ENCODE data around the gene VAPB. TPM values are rescaled to one million over a fixed set of nuclear protein-coding genes. Genes with fewer than 3 reads are reported as not detected.

Gene VAPB
- polyA plus RNA-seq, 2 donors: 19.7 to 20.2 TPM

DNA sequence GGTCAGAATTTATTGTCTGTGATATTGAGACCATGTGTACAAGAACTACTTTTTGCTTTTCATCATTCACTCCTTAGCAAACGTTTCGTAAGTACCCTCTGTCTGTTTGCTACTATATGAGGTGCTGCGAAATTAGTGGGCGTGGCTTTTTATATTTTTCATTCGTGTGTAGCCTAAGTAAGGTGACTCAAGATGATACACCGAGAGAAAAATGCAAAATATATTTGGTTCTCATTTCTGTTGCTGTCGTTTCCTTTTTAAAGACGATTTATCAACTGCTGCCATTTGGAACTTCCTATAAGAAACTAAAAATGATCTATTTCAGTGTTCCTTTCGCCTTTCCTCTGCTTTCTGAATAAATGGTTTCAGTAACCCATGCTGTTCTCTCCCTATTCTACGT lies 61.2 kb downstream of the VAPB start:
- Histone ChIP-seq H3K4me3 (ENCODE audit: low read depth in 1 of 2, low read length in 2 of 2) (no peak overlapping the region), H3K36me3 (ENCODE audit: control insufficient read depth in 2 of 2, insufficient read depth in 2 of 2, low read length in 1 of 2) (peaks cover 0 to 3% of the 10 kb centered on the region in 2 donors), H3K9me3 (ENCODE audit: control insufficient read depth in 2 of 2, insufficient read depth in 1 of 2, low read depth in 1 of 2, low read length in 1 of 2) (no peaks in the 10 kb centered on the region), H3K27ac (ENCODE audit: low read depth in 2 of 2, low read length in 1 of 2) (no peak overlapping the region), H3K4me1 (ENCODE audit: control insufficient read depth in 2 of 2, insufficient read depth in 2 of 2, low read length in 1 of 2) (no peaks in the 10 kb centered on the region), H3K27me3 (ENCODE audit: control insufficient read depth in 1 of 2, insufficient read depth in 2 of 2, low read length in 2 of 2) (no peaks in the 10 kb centered on the region)
- 78% methylated on average over 10 of the region's 10 CpGs for WGBS, 2 donors

DNA sequence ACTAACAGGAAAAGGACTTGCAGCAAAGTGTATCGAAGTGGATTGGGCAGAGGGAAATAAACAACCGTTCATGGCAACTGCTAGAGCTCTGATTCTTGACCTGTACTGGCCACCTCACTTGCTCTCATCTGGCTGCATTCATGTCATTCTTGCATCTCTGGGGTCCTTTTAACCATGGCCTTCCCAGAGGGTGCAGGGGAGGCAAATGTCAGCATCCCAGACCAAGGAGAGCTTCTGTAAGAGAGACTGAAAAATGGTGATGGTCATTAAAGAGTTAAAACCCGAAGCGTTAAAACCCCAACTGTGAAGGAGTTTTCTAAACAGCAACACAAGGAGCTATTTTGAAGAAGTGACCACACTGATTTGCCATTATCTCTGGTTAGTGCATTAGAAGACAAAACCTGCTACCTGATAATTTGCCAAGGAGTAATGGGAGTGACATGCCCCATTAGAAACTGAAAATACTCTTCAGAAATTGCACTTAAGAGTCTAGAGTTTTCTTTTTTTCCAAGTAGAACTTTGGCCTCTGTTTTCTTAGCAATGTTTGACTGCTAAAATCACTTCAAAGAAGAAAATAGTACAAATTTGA lies 63.7 kb downstream of the VAPB start:
- no peak overlapping the region for H3K4me3 ChIP-seq (ENCODE audit: low read depth in 1 of 2, low read length in 2 of 2)
- H3K27ac ChIP-seq (ENCODE audit: low read depth in 2 of 2, low read length in 1 of 2): no peak overlapping the region
- H3K27me3 ChIP-seq (ENCODE audit: control insufficient read depth in 1 of 2, insufficient read depth in 2 of 2, low read length in 2 of 2): no peaks in the 10 kb centered on the region
- H3K9me3 ChIP-seq (ENCODE audit: control insufficient read depth in 2 of 2, insufficient read depth in 1 of 2, low read depth in 1 of 2, low read length in 1 of 2): no peaks in the 10 kb centered on the region
- 51 to 60% methylated on average over 4 of the region's 4 CpGs for WGBS, 2 donors
- H3K4me1 ChIP-seq (ENCODE audit: control insufficient read depth in 2 of 2, insufficient read depth in 2 of 2, low read length in 1 of 2): no peaks in the 10 kb centered on the region
- H3K36me3 ChIP-seq (ENCODE audit: control insufficient read depth in 2 of 2, insufficient read depth in 2 of 2, low read length in 1 of 2): no peaks in the 10 kb centered on the region

DNA sequence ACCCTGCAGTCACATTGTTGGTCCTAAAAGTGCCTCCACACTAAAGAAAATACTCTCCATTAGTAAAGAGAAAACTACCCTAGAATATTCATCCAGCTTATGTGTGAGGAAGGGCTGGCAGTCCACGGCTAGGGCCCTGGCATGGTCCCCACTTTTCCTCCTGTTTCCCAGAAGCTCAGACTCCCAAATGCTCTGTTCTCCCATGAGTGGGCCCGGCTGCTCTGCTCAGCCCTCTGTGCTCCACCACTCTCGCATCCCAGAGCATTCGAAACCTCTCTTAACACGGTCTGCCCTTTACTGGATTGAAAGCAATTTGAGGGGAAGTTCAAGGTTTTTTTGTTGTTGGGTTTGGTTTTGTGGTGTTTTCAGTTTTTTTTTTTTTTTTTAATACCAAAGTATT lies 64.4 kb downstream of the VAPB start:
- 78 to 83% methylated on average over 5 of the region's 5 CpGs for WGBS, 2 donors
- no peaks in the 10 kb centered on the region for H3K9me3 ChIP-seq (ENCODE audit: control insufficient read depth in 2 of 2, insufficient read depth in 1 of 2, low read depth in 1 of 2, low read length in 1 of 2)
- H3K27ac ChIP-seq (ENCODE audit: low read depth in 2 of 2, low read length in 1 of 2): no peak overlapping the region
- no peak overlapping the region for H3K4me3 ChIP-seq (ENCODE audit: low read depth in 1 of 2, low read length in 2 of 2)
- H3K4me1 ChIP-seq (ENCODE audit: control insufficient read depth in 2 of 2, insufficient read depth in 2 of 2, low read length in 1 of 2): no peaks in the 10 kb centered on the region
- H3K36me3 ChIP-seq (ENCODE audit: control insufficient read depth in 2 of 2, insufficient read depth in 2 of 2, low read length in 1 of 2): no peaks in the 10 kb centered on the region
- no peaks in the 10 kb centered on the region for H3K27me3 ChIP-seq (ENCODE audit: control insufficient read depth in 1 of 2, insufficient read depth in 2 of 2, low read length in 2 of 2)

DNA sequence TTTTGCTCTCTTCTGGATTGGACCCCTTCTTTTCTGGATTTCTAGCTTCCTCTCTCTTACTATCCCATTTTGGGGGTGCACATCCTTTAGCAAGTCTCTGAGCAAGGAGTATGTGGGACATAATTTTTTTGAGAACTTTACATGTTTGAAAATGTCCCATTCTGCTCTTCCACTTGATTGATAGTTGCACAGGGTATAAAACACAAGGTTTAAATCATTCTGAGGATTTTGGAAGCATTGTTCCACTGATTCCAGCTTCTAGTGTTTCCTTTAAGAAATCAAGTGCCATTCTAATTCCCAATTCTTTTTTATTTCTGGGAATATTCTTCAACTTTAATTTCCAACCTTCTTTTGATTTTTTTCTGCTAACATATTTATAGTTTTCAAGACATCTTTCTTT lies 65.4 kb downstream of the VAPB start:
- no peaks in the 10 kb centered on the region for H3K9me3 ChIP-seq (ENCODE audit: control insufficient read depth in 2 of 2, insufficient read depth in 1 of 2, low read depth in 1 of 2, low read length in 1 of 2)
- H3K4me3 ChIP-seq (ENCODE audit: low read depth in 1 of 2, low read length in 2 of 2): no peak overlapping the region
- H3K4me1 ChIP-seq (ENCODE audit: control insufficient read depth in 2 of 2, insufficient read depth in 2 of 2, low read length in 1 of 2): peaks cover 0 to 2% of the 10 kb centered on the region in 2 donors
- H3K36me3 ChIP-seq (ENCODE audit: control insufficient read depth in 2 of 2, insufficient read depth in 2 of 2, low read length in 1 of 2): no peaks in the 10 kb centered on the region
- H3K27me3 ChIP-seq (ENCODE audit: control insufficient read depth in 1 of 2, insufficient read depth in 2 of 2, low read length in 2 of 2): no peaks in the 10 kb centered on the region
- no peak overlapping the region for H3K27ac ChIP-seq (ENCODE audit: low read depth in 2 of 2, low read length in 1 of 2)

DNA sequence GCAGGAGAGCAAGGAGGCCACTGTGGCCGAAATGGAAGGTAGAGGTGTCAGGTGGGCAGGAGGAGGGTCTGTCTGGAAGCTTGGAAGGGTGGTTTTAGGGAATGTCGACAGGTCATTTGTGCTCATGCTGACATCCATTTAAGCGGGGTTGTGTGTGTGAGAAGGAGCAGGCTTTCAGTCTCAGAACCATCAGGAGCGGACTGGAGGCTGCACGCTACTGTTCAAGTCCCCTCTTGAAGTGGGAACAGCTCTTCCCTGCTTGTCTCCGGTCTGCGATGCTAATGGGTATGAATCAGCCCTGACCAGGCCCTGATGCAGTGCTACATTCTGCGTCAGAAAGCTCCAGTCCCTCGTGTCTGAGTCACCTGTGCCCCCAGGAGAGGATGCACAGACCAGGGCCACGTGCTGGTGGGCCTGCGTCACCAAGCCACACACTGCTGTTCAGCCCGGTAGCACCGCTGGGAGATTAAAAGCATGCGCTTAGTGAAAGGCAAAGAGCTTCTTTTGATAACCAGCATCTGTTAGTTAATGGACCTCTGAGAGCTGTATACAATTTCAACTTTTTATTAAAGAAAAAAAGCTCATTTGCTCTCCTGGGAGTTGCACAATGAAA lies 68.2 kb downstream of the VAPB start:
- Histone ChIP-seq H3K27ac (ENCODE audit: low read depth in 2 of 2, low read length in 1 of 2) (no peak overlapping the region), H3K27me3 (ENCODE audit: control insufficient read depth in 1 of 2, insufficient read depth in 2 of 2, low read length in 2 of 2) (no peaks in the 10 kb centered on the region), H3K9me3 (ENCODE audit: control insufficient read depth in 2 of 2, insufficient read depth in 1 of 2, low read depth in 1 of 2, low read length in 1 of 2) (no peaks in the 10 kb centered on the region), H3K36me3 (ENCODE audit: control insufficient read depth in 2 of 2, insufficient read depth in 2 of 2, low read length in 1 of 2) (no peaks in the 10 kb centered on the region), H3K4me3 (ENCODE audit: low read depth in 1 of 2, low read length in 2 of 2) (no peak overlapping the region), H3K4me1 (ENCODE audit: control insufficient read depth in 2 of 2, insufficient read depth in 2 of 2, low read length in 1 of 2) (peaks cover 3 to 5% of the 10 kb centered on the region in 2 donors)
- WGBS, 2 donors: 87 to 92% methylated on average over 14 of the region's 14 CpGs

DNA sequence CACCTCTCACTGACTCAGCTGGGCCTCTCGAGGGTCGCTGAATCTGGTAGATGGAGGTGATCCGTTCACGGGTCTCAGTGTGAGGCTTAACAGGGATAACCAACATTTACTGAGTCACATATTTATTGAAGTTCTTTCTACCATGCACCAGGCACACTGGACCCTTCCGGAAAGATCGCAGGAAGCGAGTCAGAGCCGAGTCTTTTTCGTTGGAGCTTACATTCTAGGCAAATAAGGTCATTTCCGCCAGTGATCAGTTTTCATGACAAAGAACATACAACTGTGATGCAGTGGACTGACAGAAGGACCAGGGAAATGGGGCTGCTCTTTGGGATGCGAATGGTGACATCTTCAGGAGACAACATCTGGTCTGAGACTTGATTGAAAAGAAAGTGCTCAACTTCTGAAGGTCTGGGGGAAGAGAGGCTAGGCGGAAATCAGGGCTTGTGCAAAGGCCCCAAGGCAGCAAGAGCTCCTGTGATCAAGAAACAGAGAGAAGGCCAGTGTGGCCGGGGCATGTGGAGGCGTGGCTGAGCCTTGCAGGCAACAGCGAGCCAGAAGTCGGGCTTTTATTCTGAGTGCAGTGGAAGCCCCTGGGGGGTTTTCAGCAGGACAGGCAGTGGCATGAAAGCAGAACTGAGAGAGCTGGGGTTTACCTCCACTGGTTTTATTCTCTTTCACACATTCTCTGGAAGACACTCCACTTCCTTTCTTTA lies 69.5 kb downstream of the VAPB start:
- H3K9me3 ChIP-seq (ENCODE audit: control insufficient read depth in 2 of 2, insufficient read depth in 1 of 2, low read depth in 1 of 2, low read length in 1 of 2): no peaks in the 10 kb centered on the region
- H3K36me3 ChIP-seq (ENCODE audit: control insufficient read depth in 2 of 2, insufficient read depth in 2 of 2, low read length in 1 of 2): no peaks in the 10 kb centered on the region
- no peak overlapping the region for H3K4me3 ChIP-seq (ENCODE audit: low read depth in 1 of 2, low read length in 2 of 2)
- no peak overlapping the region for H3K27ac ChIP-seq (ENCODE audit: low read depth in 2 of 2, low read length in 1 of 2)
- H3K4me1 ChIP-seq (ENCODE audit: control insufficient read depth in 2 of 2, insufficient read depth in 2 of 2, low read length in 1 of 2): peaks cover 3 to 5% of the 10 kb centered on the region in 2 donors
- H3K27me3 ChIP-seq (ENCODE audit: control insufficient read depth in 1 of 2, insufficient read depth in 2 of 2, low read length in 2 of 2): no peaks in the 10 kb centered on the region
- 74 to 76% methylated on average over 16 of the region's 16 CpGs for WGBS, 2 donors

DNA sequence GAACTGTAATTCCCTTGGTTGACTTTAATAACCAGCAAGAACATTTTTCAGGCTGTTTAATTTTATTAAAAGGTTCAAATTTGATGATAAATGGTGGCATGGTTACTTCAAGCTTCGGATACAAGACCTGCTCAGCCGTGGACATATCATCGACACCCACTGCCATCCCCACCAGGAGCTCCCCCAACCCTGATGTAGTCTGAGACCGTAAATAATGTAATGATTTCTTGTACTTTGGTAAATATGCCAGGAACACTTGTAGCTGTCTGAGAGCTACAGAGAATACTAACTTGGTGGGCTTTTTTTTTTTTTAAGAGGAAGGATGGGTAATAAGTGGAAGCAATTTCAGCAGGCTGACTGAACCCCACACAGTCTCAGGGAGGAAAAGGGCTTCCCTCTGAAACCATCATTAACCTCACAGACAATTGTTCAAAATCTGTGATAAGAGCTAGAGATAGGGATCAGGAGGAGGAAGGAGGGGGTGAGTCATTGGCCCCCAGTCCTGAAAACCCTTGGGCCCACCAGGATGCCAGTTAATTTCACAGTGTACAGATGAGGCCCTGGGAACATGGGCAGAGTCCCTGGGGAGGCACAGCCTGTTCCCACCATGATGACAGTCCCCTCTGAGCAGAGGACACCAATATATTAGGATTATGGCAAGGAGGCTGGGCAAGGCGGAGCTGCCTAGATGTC lies 70.2 kb downstream of the VAPB start:
- H3K4me1 ChIP-seq (ENCODE audit: control insufficient read depth in 2 of 2, insufficient read depth in 2 of 2, low read length in 1 of 2): peaks cover 3 to 5% of the 10 kb centered on the region in 2 donors
- H3K27me3 ChIP-seq (ENCODE audit: control insufficient read depth in 1 of 2, insufficient read depth in 2 of 2, low read length in 2 of 2): no peaks in the 10 kb centered on the region
- WGBS, 2 donors: 73 to 80% methylated on average over 5 of the region's 5 CpGs
- H3K36me3 ChIP-seq (ENCODE audit: control insufficient read depth in 2 of 2, insufficient read depth in 2 of 2, low read length in 1 of 2): no peaks in the 10 kb centered on the region
- H3K27ac ChIP-seq (ENCODE audit: low read depth in 2 of 2, low read length in 1 of 2): no peak overlapping the region
- no peak overlapping the region for H3K4me3 ChIP-seq (ENCODE audit: low read depth in 1 of 2, low read length in 2 of 2)
- no peaks in the 10 kb centered on the region for H3K9me3 ChIP-seq (ENCODE audit: control insufficient read depth in 2 of 2, insufficient read depth in 1 of 2, low read depth in 1 of 2, low read length in 1 of 2)

DNA sequence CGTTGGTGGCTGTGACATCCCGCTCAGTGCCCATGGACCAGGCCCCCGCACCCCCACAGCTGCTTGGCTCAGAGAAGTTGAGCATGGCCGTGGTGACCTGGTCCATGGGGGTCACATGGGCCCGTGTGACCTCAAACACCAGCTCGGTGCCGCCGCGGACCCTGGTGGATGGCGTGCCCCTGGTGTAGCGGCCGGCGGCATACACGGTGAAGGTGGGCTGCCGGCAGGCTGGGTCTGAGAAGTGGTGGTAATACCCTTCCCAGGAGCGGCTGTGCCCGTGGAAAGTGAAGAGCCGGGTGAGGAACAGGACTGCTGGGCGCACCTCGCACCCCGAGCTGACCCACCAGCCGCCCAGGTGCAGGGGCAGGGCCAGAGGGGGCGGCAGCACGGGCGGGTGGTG lies 72.1 kb downstream of the VAPB start:
- H3K27ac ChIP-seq (ENCODE audit: low read depth in 2 of 2, low read length in 1 of 2): no peak overlapping the region
- H3K36me3 ChIP-seq (ENCODE audit: control insufficient read depth in 2 of 2, insufficient read depth in 2 of 2, low read length in 1 of 2): no peaks in the 10 kb centered on the region
- H3K4me3 ChIP-seq (ENCODE audit: low read depth in 1 of 2, low read length in 2 of 2): no peak overlapping the region
- no peaks in the 10 kb centered on the region for H3K9me3 ChIP-seq (ENCODE audit: control insufficient read depth in 2 of 2, insufficient read depth in 1 of 2, low read depth in 1 of 2, low read length in 1 of 2)
- no peaks in the 10 kb centered on the region for H3K27me3 ChIP-seq (ENCODE audit: control insufficient read depth in 1 of 2, insufficient read depth in 2 of 2, low read length in 2 of 2)
- peaks cover 3 to 5% of the 10 kb centered on the region in 2 donors for H3K4me1 ChIP-seq (ENCODE audit: control insufficient read depth in 2 of 2, insufficient read depth in 2 of 2, low read length in 1 of 2)
- WGBS, 2 donors: 97 to 98% methylated on average over 25 of the region's 25 CpGs

DNA sequence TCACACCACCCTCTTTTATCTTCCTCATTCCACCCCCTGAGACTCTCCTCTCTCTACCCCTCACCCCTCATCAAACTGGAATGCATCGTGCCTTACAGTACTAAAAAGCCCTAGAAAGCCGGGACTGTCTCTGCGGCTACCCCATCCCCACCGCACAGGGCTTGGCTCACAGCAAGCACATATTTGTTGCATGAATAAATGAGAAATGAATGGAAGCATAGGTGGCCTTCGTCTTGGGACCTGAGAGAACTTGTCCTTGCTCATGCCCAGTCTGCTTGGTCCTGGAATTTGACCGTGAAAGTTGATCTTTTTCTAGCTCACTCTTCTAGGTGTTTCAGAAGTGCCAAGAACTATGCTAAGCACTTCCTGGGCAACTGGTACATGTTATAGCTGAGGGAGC lies 72.9 kb downstream of the VAPB start:
- H3K27me3 ChIP-seq (ENCODE audit: control insufficient read depth in 1 of 2, insufficient read depth in 2 of 2, low read length in 2 of 2): no peaks in the 10 kb centered on the region
- peaks cover 3 to 5% of the 10 kb centered on the region in 2 donors for H3K4me1 ChIP-seq (ENCODE audit: control insufficient read depth in 2 of 2, insufficient read depth in 2 of 2, low read length in 1 of 2)
- no peaks in the 10 kb centered on the region for H3K36me3 ChIP-seq (ENCODE audit: control insufficient read depth in 2 of 2, insufficient read depth in 2 of 2, low read length in 1 of 2)
- no peak overlapping the region for H3K4me3 ChIP-seq (ENCODE audit: low read depth in 1 of 2, low read length in 2 of 2)
- no peak overlapping the region for H3K27ac ChIP-seq (ENCODE audit: low read depth in 2 of 2, low read length in 1 of 2)
- H3K9me3 ChIP-seq (ENCODE audit: control insufficient read depth in 2 of 2, insufficient read depth in 1 of 2, low read depth in 1 of 2, low read length in 1 of 2): no peaks in the 10 kb centered on the region
- WGBS, 2 donors: 61 to 64% methylated on average over 6 of the region's 6 CpGs

Measured in esophagus (tissue), 2 donors.